Right lobe of liver (tissue), 4 donors: ENCODE measurements around the gene CACNB2.

Source experiments
- CTCF ChIP-seq, 4 donors: fragments of 200-600 bp in 3 of 4; fragments of 450-650 bp in 1 of 4; IDR thresholded peaks; one replicate each; pipeline versions ENCODE4 v1.5.1 to v1.8.0; 2016 to 2022; ENCODE audit warnings: antibody characterized with exemption in 4 of 4, mild to moderate bottlenecking in 2 of 4
- POLR2A ChIP-seq: fragments of 450-650 bp; IDR thresholded peaks from one replicate; pipeline ENCODE4 v1.6.1; 2017; ENCODE audit warnings: antibody characterized with exemption, mild to moderate bottlenecking
- donor health status: DM: no; HTN: no; CAD: no.
- donor health status: DM: no; HTN: no; CAD: no.
- donor health status: DM: no; HTN: yes; CAD: no.

DNA sequence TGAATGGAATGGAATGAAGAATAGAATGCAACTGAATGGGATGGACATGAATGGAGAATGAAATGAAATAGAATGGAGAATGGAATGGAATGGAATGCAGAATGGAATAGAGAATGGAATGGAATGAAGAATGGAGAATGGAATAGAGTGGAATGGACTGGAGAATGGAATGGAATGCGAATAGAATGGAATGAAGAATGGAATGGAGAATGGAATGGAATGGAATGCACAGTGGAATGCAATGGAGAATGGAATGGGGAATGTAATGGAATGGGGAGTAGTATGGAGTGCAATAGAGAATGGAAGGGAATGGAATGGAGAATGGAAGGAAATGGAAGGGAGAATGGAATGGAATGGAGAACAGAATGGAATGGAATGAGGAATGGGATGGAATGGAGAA, 417.7 kb downstream of the CACNB2 start:
- TF ChIP-seq POLR2A (no peak), CTCF (IDR thresholded peaks at IDR 0.05) (no peak)
